SK-N-SH (cell line): ENCODE results near the gene C1D. TPM values are rescaled to one million over a fixed set of nuclear protein-coding genes. Genes with fewer than 3 reads are reported as not detected.

Experiments used
- CTCF ChIA-PET: fragments of 300-600, 350-600 bp; formaldehyde crosslinking; extraction: SDS; loops from one replicate; lab custom pipeline; 2021; lab: Yijun Ruan, JAX
- POLR2A ChIA-PET: fragments of 350-600 bp; sonication (Branson Sonifier 250); formaldehyde crosslinking; extraction: SDS; loops from one replicate; lab custom pipeline; 2020; ENCODE audit warnings: antibody characterized with exemption, inconsistent platforms; lab: Yijun Ruan, JAX
- DNase-seq: peaks from one replicate; pipeline ENCODE4 v3.0.0; 2012
- H2AFZ ChIP-seq: fragments of 200-600 bp; sonication (generic); 2 replicates; pipeline ENCODE4 v1.8.1; 2016; ENCODE audit warnings: antibody characterized with exemption, mild to moderate bottlenecking, low read depth
- H3F3A ChIP-seq: fragments of 200-600 bp; sonication (generic); replicated peaks from 2 replicates; pipeline ENCODE3; 2016; ENCODE audit warnings: antibody characterized with exemption, mild to moderate bottlenecking; ENCODE audit not compliant: insufficient read depth
- H3K27ac ChIP-seq, 2 experiments: fragments of 200-500 bp in 1 of 2; fragments of 200-600 bp in 1 of 2; sonication (Bioruptor generic) in 1 of 2; sonication (generic), shearing (Covaris generic) in 1 of 2; 2 replicates each; pipeline versions ENCODE4 v1.5.1 to v1.6.1; 2014 to 2016; ENCODE audit warnings: low read depth in 2 of 2, inconsistent platforms in 1 of 2, low read length in 1 of 2, mild to moderate bottlenecking in 1 of 2, mixed read lengths in 1 of 2
- H3K27me3 ChIP-seq: fragments of 200-600 bp; sonication (generic), shearing (Covaris generic); 2 replicates; pipeline ENCODE4 v1.6.1; 2016; ENCODE audit warnings: mixed run types; ENCODE audit not compliant: insufficient read depth
- H3K36me3 ChIP-seq, 2 experiments: fragments of 200-500 bp in 1 of 2; fragments of 200-600 bp in 1 of 2; sonication (Bioruptor generic) in 1 of 2; sonication (generic) in 1 of 2; replicated peaks in 1 of 2; 2 replicates each; pipeline versions ENCODE3 to v1.5.1; 2014 to 2016; ENCODE audit warnings: low read length in 1 of 2, mild to moderate bottlenecking in 1 of 2; ENCODE audit not compliant: insufficient read depth in 2 of 2, control insufficient read depth in 1 of 2
- H3K4me1 ChIP-seq, 2 experiments: fragments of 200-500 bp in 1 of 2; fragments of 200-600 bp in 1 of 2; sonication (Bioruptor generic) in 1 of 2; sonication (generic), shearing (Covaris generic) in 1 of 2; 2 replicates each; pipeline versions ENCODE4 v1.5.1 to v1.6.1; 2014 to 2016; ENCODE audit warnings: low read depth in 1 of 2, low read length in 1 of 2, mixed run types in 1 of 2; ENCODE audit not compliant: insufficient read depth in 2 of 2, control insufficient read depth in 1 of 2
- H3K4me2 ChIP-seq: fragments of 200-600 bp; sonication (generic), shearing (Covaris generic); 2 replicates; pipeline ENCODE4 v1.6.1; 2017; ENCODE audit warnings: mixed run types
- H3K4me3 ChIP-seq, 2 experiments: fragments of 200-500 bp in 1 of 2; fragments of 200-600 bp in 1 of 2; sonication (Bioruptor generic) in 1 of 2; sonication (generic), shearing (Covaris generic) in 1 of 2; 2 replicates each; pipeline versions ENCODE4 v1.5.1 to v1.8.1; 2014 to 2016; ENCODE audit warnings: low read depth in 2 of 2, inconsistent platforms in 1 of 2, low read length in 1 of 2, mild to moderate bottlenecking in 1 of 2, mixed read lengths in 1 of 2, moderate library complexity in 1 of 2
- H3K79me2 ChIP-seq: fragments of 200-600 bp; sonication (generic); 2 replicates; pipeline ENCODE4 v1.8.1; 2017; ENCODE audit warnings: mild to moderate bottlenecking; ENCODE audit not compliant: insufficient read depth
- H3K9ac ChIP-seq: fragments of 200-600 bp; sonication (generic); 2 replicates; pipeline ENCODE4 v1.6.1; 2017; ENCODE audit warnings: mixed run types
- H3K9me2 ChIP-seq: fragments of 200-600 bp; sonication (generic); 2 replicates; pipeline ENCODE4 v1.6.1; 2017; ENCODE audit warnings: mixed run types
- H3K9me3 ChIP-seq: fragments of 200-600 bp; sonication (generic); 2 replicates; pipeline ENCODE4 v1.6.1; 2017; ENCODE audit warnings: mixed run types, mild to moderate bottlenecking, moderate library complexity
- H4K20me1 ChIP-seq: fragments of 200-600 bp; sonication (generic); 2 replicates; pipeline ENCODE4 v1.6.1; 2017; ENCODE audit warnings: mild to moderate bottlenecking, mixed run types; ENCODE audit not compliant: insufficient read depth
- CHD2 ChIP-seq: fragments of 150-350 bp; IDR thresholded peaks from 2 replicates; pipeline ENCODE4 v1.6.1; 2018; ENCODE audit warnings: low read length; ENCODE audit not compliant: partially characterized antibody
- EP300 ChIP-seq, 2 experiments: IDR thresholded peaks; 2 replicates each; pipeline versions ENCODE4 v1.4.0 to v1.6.1; 2012; ENCODE audit warnings: borderline replicate concordance in 1 of 2, low read depth in 1 of 2, low read length in 1 of 2
- EZH2phosphoT487 ChIP-seq: fragments of 200-600 bp; sonication (generic); IDR thresholded peaks from 2 replicates; pipeline ENCODE4 v1.6.1; 2017; ENCODE audit warnings: low read depth, mixed run types, mild to moderate bottlenecking, antibody characterized with exemption, moderate library complexity, borderline replicate concordance
- FOSL2 ChIP-seq: IDR thresholded peaks from 2 replicates; pipeline ENCODE4 v1.4.0; 2012; ENCODE audit warnings: low read depth, mild to moderate bottlenecking, moderate library complexity, borderline replicate concordance
- FOXJ3 ChIP-seq: sonication (generic); formaldehyde crosslinking; IDR thresholded peaks from 2 replicates; pipeline ENCODE4 v1.5.1; 2020; ENCODE audit warnings: mild to moderate bottlenecking, missing genetic modification reagents
- FOXM1 ChIP-seq: IDR thresholded peaks from 2 replicates; pipeline ENCODE4 v1.4.0; 2012; ENCODE audit warnings: low read depth, mild to moderate bottlenecking
- JUND ChIP-seq: IDR thresholded peaks from 2 replicates; pipeline ENCODE4 v1.4.0; 2012
- MEF2A ChIP-seq: IDR thresholded peaks from 2 replicates; pipeline ENCODE4 v1.4.0; 2012; ENCODE audit warnings: low read depth, borderline replicate concordance
- MXI1 ChIP-seq: IDR thresholded peaks from 2 replicates; pipeline ENCODE4 v1.6.1; 2012; ENCODE audit warnings: mild to moderate bottlenecking, low read depth, low read length, improper control_type of control experiment
- NFIC ChIP-seq: IDR thresholded peaks from 2 replicates; pipeline ENCODE4 v1.4.0; 2012; ENCODE audit warnings: borderline replicate concordance
- RAD21 ChIP-seq: IDR thresholded peaks from 2 replicates; pipeline ENCODE4 v1.6.1; 2012; ENCODE audit warnings: mild to moderate bottlenecking, low read length
- RCOR1 ChIP-seq: fragments of 150-350 bp; IDR thresholded peaks from 2 replicates; pipeline ENCODE4 v1.6.1; 2017; ENCODE audit warnings: antibody characterized with exemption, low read length
- SMC3 ChIP-seq: IDR thresholded peaks from 2 replicates; pipeline ENCODE4 v1.6.1; 2012; ENCODE audit warnings: low read depth, low read length, improper control_type of control experiment
- TCF12 ChIP-seq: IDR thresholded peaks from 2 replicates; pipeline ENCODE4 v1.4.0; 2012
- WGBS: methylation state at CpG from one replicate; pipeline ENCODE4 v1.1.6; 2017; ENCODE audit warnings: low lambda C conversion rate; 5-methylcytosine and 5-hydroxymethylcytosine counted together
- polyA plus RNA-seq, 3 experiments: library from polyadenylated mRNA; depleted of rRNA; stranded (reverse); fragments of >200 nt; gene quantifications; 2 replicates each; pipeline ENCODE4 v1.2.3, GENCODE V29; 2012
- TF ChIP-seq, protein P1 (sequence below): IDR thresholded peaks from 2 replicates; pipeline ENCODE4 v1.4.0; 2012; ENCODE audit warnings: low read depth
- TF ChIP-seq, protein P2 (sequence below): IDR thresholded peaks from 2 replicates; pipeline ENCODE4; 2012
- TF ChIP-seq, protein P3 (sequence below): IDR thresholded peaks from 2 replicates; pipeline ENCODE4 v1.4.0; 2012; ENCODE audit warnings: low read depth, borderline replicate concordance
- TF ChIP-seq, protein P4 (sequence below): IDR thresholded peaks from 2 replicates; pipeline ENCODE4 v1.4.0; 2012; ENCODE audit warnings: low read depth, borderline replicate concordance
- TF ChIP-seq, protein P5 (sequence below): fragments of 200-600 bp; sonication (generic); IDR thresholded peaks from 2 replicates; pipeline ENCODE4 v1.6.1; 2017; ENCODE audit warnings: antibody characterized with exemption, mild to moderate bottlenecking, moderate library complexity

C1D gene
- polyA plus RNA-seq, 1 of the 3 experiments (the other 2 are of a cell fraction), result 45.9 TPM

DNA sequence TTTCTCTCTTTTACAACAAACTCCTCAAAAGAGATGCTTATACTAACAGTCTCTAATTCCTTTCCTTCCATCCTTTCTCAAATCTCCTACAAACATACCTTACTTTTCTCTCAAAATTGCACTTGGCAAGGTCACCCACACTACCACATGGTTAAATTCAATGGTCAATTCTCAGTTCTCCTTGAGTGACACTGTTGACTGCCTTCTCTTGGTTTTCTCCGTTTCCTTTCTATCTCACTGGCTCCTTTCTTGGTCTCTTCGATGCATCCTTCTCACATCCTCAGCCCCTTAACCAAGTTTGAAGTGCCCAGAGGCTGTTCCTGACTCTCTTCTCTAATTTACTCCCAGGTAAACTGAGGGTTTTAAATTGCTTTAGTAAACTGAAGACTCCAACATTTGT lies 12.5 kb downstream of the C1D start:
- Histone ChIP-seq H3K27me3 (no peaks in the 10 kb centered on the region), H3K27ac (peak overlapping the region in 1 of 2 experiments; percentile 100; a peak in 2 of 4 replicates), H4K20me1 (no peaks in the 10 kb centered on the region), H3F3A (peaks cover 39% of the 10 kb centered on the region), H3K4me2 (no peak overlapping the region), H3K9me3 (no peaks in the 10 kb centered on the region), H3K79me2 (peaks cover 80% of the 10 kb centered on the region), H3K9me2 (no peaks in the 10 kb centered on the region), H3K36me3 (peaks cover 3 to 19% of the 10 kb centered on the region in 2 experiments), H3K9ac (no peak overlapping the region), H3K4me3 (no peak overlapping the region), H2AFZ (no peak overlapping the region), H3K4me1 (peaks cover 25 to 46% of the 10 kb centered on the region in 2 experiments)
- 94% methylated on average over 2 of the region's 2 CpGs for WGBS
- no peak for DNase-seq
- no peak for TF ChIP-seq TCF12
- no peak for TF ChIP-seq RCOR1
- TF ChIP-seq FOXM1, result no peak
- TF ChIP-seq, protein P1, sequence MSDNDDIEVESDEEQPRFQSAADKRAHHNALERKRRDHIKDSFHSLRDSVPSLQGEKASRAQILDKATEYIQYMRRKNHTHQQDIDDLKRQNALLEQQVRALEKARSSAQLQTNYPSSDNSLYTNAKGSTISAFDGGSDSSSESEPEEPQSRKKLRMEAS, result no peak
- no peak for TF ChIP-seq MXI1
- TF ChIP-seq, protein P2, sequence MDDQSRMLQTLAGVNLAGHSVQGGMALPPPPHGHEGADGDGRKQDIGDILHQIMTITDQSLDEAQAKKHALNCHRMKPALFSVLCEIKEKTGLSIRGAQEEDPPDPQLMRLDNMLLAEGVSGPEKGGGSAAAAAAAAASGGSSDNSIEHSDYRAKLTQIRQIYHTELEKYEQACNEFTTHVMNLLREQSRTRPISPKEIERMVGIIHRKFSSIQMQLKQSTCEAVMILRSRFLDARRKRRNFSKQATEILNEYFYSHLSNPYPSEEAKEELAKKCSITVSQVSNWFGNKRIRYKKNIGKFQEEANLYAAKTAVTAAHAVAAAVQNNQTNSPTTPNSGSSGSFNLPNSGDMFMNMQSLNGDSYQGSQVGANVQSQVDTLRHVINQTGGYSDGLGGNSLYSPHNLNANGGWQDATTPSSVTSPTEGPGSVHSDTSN, result no peak
- TF ChIP-seq FOSL2, result no peak
- TF ChIP-seq EP300 (IDR thresholded peaks at IDR 0.05; ENCODE audit: borderline replicate concordance in 1 of 2, low read depth in 1 of 2, low read length in 1 of 2), result no peak
- TF ChIP-seq CHD2, result no peak
- no peak for TF ChIP-seq RAD21
- POLR2A ChIA-PET, result interaction anchor here (1.6 kb wide), 1 partner anchor 12 kb away, joined by 4 read pairs; the partner anchor contains the start of gene C1D
- CTCF ChIA-PET, result no interaction called here

DNA sequence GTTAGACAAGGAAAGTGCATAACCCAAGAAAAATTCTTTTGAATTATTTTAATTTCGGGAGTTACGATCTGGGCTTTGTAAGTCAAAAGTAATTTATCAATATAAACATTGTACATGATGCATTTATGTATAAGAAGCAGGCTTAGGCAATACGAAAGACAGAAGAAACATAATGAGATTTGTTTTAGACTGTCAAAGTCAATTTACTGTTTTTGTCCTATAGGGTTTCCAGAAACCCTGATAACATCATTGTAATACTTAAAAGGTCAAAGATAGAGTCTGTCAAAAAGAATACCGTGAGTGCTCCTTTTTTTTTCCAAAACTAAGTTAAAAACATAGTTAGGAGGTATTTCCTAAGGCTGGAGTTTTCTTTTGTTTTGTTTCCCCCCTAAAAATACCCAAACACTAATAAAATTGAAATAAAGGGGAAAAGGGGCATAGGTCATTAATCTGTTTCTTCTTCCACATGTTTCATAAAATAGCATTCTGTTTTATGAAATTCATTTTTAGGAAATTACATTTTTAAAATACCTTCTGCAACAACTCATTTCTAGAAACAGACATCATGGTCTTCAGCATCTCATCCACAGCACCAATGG lies 16.1 kb downstream of the C1D start:
- H3K79me2 ChIP-seq, result peaks cover 44% of the 10 kb centered on the region
- H3K4me1 ChIP-seq, result peaks cover 38 to 61% of the 10 kb centered on the region in 2 experiments
- no peaks in the 10 kb centered on the region for H3K9me2 ChIP-seq
- H3K9me3 ChIP-seq, result no peaks in the 10 kb centered on the region
- H3K4me3 ChIP-seq, result no peak overlapping the region
- H3K4me2 ChIP-seq, result peak overlapping the region; percentile 56
- peaks cover 12 to 20% of the 10 kb centered on the region in 2 experiments for H3K36me3 ChIP-seq
- no peaks in the 10 kb centered on the region for H4K20me1 ChIP-seq
- H3F3A ChIP-seq, result peaks cover 59% of the 10 kb centered on the region
- ChIA-PET CTCF (interaction anchor here (0.9 to 1.0 kb wide), 2 partner anchors 76 to 1057 kb away, joined by 3 read pairs; no protein-coding TSS in a partner anchor), POLR2A (no interaction called here)
- no peaks in the 10 kb centered on the region for H3K27me3 ChIP-seq
- peak; percentile 32 for DNase-seq
- no peak overlapping the region for H2AFZ ChIP-seq
- WGBS, result 14% methylated on average over 4 of the region's 4 CpGs
- H3K9ac ChIP-seq, result peak overlapping the region; percentile 66
- peak overlapping the region; percentile 99 to 100 for H3K27ac ChIP-seq
- TF ChIP-seq, protein P3, sequence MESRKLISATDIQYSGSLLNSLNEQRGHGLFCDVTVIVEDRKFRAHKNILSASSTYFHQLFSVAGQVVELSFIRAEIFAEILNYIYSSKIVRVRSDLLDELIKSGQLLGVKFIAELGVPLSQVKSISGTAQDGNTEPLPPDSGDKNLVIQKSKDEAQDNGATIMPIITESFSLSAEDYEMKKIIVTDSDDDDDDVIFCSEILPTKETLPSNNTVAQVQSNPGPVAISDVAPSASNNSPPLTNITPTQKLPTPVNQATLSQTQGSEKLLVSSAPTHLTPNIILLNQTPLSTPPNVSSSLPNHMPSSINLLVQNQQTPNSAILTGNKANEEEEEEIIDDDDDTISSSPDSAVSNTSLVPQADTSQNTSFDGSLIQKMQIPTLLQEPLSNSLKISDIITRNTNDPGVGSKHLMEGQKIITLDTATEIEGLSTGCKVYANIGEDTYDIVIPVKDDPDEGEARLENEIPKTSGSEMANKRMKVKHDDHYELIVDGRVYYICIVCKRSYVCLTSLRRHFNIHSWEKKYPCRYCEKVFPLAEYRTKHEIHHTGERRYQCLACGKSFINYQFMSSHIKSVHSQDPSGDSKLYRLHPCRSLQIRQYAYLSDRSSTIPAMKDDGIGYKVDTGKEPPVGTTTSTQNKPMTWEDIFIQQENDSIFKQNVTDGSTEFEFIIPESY, result peak; percentile 79; the same call in 1 of the 2 replicates
- TF ChIP-seq FOXM1, result peak; percentile 99
- TF ChIP-seq JUND, result peak; percentile 97
- TF ChIP-seq EZH2phosphoT487, result no peak
- TF ChIP-seq FOXJ3 (CRISPR knock-in tag), result peak; percentile 68
- TF ChIP-seq, protein P1, result no peak
- peak; percentile 100 for TF ChIP-seq TCF12
- TF ChIP-seq NFIC, result peak; percentile 91
- TF ChIP-seq MEF2A, result peak; percentile 88
- TF ChIP-seq, protein P4, sequence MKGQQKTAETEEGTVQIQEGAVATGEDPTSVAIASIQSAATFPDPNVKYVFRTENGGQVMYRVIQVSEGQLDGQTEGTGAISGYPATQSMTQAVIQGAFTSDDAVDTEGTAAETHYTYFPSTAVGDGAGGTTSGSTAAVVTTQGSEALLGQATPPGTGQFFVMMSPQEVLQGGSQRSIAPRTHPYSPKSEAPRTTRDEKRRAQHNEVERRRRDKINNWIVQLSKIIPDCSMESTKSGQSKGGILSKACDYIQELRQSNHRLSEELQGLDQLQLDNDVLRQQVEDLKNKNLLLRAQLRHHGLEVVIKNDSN, result no peak
- TF ChIP-seq, protein P5, sequence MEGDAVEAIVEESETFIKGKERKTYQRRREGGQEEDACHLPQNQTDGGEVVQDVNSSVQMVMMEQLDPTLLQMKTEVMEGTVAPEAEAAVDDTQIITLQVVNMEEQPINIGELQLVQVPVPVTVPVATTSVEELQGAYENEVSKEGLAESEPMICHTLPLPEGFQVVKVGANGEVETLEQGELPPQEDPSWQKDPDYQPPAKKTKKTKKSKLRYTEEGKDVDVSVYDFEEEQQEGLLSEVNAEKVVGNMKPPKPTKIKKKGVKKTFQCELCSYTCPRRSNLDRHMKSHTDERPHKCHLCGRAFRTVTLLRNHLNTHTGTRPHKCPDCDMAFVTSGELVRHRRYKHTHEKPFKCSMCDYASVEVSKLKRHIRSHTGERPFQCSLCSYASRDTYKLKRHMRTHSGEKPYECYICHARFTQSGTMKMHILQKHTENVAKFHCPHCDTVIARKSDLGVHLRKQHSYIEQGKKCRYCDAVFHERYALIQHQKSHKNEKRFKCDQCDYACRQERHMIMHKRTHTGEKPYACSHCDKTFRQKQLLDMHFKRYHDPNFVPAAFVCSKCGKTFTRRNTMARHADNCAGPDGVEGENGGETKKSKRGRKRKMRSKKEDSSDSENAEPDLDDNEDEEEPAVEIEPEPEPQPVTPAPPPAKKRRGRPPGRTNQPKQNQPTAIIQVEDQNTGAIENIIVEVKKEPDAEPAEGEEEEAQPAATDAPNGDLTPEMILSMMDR, result no peak
- peak; percentile 80 for TF ChIP-seq CHD2
- TF ChIP-seq, protein P2, result peak; percentile 98
- no peak for TF ChIP-seq SMC3
